ENCODE data around the gene NQO2.
"Not testable (repeated sequence)": the region's sequence is repeated elsewhere in the genome, so short reads cannot be mapped to it uniquely, and the experiment has no call there.

NQO2 gene

DNA sequence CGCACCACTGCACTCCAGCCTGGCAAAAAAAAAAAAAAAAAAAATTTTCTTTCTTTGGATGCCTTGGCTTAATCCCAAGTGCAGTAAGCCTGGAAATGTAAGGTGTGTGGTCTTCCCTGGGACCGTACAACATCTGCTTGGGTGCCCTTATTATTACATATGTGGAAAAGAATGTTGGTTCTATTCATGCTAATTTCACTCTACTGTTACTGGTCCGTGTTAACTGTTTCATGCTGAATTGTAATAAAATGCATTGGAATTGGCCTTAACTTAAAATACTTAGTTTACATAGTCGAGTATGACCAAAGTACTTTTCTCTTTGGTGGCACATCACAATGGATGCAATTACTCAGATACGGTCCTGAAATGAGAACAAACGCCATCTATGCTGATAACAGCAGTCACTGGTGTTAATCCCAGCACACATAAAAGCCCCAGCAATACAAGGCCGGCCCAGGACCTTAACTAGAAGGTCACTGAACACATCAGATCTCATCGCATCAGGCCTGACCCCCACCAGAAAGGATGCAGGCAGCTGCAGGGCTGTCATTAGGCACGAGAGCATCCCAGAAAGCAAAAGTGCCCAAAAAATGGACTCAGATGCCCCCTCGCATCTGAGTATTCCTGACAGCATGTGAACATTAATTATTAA, 29.5 kb upstream of the NQO2 start:
- DNase-seq, result no peak

DNA sequence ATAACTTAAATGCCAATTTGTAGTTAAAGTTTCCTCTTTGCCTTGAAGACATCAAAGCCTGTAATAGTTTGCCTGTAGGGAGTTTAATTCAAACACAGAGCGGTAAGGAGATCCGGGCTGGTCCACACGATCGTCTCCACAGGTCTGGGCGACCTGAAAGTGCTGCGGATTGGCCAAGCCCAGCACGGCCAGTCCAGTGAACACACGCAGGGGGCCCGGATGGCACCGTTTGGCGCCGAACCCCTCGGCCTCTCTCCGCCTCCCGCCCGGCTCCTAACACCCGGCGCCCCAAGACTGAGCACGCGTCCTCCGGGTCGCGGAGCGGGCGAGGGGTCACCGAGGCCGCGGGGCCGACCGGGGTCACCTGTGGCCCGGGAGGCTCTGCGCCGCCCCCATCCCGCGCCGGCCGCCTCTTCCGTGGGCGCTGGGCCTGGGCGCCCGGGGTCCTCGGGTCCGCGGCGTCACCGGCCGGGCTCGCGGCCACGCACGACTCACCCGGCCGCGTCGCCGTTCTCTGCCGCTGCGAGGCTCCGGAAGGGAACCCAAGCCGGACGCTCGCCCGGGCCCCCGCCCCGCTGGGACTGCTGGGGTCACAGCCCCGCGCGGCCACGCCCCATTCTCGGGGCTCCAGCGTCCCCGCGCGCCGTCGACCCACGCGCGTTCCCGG, 28.8 kb upstream of the NQO2 start:
- peak in 3 of 4 experiments; percentile 11 to 38 (median 33) for DNase-seq

DNA sequence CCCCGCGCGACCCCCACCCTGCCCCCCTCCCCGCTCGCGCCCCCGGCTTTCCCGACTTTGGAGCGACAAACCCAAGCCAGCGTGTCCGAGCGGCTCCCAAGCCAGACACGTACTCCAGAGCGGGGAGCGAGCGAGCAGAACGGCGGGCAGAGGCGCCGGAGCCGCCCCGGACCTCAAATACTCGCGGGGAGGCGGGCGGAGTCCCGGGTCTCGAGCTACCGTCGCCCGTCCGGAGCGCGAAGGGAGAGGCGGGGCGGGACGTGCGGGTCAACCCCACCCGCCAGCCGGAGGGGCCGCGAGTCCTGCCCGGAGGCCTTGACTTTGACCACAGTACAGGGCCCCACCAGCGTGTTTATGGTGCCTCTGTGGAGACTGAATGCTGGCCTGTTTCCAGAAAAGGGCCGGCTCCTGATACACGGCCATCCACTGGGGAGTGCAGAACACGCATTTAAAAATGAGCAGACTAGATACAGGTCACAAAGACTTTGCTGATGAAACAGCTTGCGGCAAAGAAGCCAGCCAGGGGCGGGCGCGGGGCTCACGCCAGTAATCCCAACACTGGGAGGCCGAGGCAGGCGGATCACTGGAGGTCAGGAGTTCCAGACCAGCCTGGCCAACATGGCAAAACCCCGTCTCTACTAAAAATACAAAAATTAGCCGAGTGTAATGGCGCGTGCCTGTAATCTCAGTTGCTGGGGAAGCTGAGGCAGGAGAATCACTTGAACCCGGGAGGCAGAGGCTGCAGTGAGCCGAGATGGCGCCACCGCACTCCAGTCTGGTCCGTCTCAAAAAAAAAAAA, 28.1 kb upstream of the NQO2 start, which contains the start of gene SERPINB6:
Gene SERPINB6, minus strand, starts transcription at position 148 of the 799 bp plus-strand sequence. CDS start 12,235 bp downstream, outside the sequence.
- peak in 2 of 4 experiments; percentile 19 to 36 for DNase-seq

DNA sequence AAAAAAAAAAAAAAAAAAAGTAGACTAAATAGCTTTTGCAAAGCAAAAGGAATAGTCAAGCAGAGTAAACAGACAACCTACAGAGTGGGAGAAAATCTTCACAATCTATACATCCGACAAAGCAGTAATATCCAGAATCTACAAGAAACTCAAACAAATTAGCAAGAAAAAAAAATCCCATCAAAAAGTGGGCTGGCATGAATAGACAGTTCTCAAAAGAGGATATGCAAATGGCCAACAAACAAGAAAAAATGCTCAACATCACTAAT, 27.5 kb upstream of the NQO2 start:
- DNase-seq, result not testable (repeated sequence)

DNA sequence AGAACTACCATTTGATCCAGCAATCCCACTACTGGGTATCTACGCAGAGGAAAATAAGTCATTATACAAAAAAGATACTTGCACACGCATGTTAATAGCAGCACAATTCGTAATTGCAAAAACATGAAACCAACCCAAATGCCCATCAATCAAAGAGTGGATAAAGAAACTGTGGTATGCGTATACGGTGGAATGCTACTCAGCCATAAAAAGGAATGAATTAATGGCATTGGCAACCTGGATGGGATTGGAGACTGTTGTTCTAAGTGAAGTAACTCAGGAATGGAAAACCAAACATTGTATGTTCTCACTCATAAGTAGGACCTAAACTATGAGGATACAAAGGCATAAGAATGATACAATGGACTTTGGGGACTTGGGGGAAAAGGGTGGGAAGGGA, 27.0 kb upstream of the NQO2 start:
- DNase-seq, result not testable (repeated sequence)

- DNase-seq, result not testable (repeated sequence)
Measured at GRCh38 chr6:2973180-2973579, 26.5 kb upstream of the NQO2 start.

GRCh38 chr6:2973676-2974075, 26.0 kb upstream of the NQO2 start:
- no peak for DNase-seq

DNA sequence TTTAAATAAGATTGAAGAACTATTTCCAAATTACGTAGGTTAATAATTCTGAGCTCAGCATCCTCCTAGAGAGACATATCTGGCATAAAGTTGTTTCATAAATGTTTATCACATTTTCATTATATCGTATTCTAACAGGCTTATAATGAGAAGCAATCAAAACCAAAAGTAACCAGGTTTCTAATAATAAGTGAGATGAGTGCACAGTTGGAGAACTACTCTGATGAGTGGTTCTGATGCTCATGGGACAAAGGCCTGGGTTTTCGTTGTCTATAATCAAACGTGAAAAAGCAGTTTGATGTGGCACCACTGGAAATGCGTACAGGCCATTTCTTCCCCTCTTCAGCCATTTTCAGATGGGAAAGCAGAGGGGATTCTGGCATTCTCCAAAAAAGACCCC, 23.6 kb upstream of the NQO2 start:
- DNase-seq, result no peak

- DNase-seq, result no peak
Measured at GRCh38 chr6:2976571-2977085, 23.1 kb upstream of the NQO2 start.

DNA sequence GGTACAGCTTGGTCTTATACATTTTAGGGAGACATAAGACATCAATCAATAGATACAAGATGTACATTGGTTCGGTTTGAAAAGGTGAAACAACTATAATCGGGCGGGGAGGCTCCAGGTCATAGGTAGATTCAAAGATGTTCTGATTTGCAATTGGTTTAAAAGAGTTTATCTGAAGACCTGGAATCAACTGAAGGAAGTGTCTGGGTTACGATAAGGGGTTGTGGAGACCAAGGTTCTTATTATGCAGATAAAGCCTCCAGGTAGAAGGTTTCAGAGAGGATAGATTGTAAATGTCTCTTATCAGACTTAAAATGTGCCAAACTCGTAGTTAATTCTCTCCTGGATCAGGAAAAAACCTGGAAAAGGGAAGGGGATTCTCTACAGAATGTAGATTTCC, 22.4 kb upstream of the NQO2 start:
- DNase-seq, result no peak

DNA sequence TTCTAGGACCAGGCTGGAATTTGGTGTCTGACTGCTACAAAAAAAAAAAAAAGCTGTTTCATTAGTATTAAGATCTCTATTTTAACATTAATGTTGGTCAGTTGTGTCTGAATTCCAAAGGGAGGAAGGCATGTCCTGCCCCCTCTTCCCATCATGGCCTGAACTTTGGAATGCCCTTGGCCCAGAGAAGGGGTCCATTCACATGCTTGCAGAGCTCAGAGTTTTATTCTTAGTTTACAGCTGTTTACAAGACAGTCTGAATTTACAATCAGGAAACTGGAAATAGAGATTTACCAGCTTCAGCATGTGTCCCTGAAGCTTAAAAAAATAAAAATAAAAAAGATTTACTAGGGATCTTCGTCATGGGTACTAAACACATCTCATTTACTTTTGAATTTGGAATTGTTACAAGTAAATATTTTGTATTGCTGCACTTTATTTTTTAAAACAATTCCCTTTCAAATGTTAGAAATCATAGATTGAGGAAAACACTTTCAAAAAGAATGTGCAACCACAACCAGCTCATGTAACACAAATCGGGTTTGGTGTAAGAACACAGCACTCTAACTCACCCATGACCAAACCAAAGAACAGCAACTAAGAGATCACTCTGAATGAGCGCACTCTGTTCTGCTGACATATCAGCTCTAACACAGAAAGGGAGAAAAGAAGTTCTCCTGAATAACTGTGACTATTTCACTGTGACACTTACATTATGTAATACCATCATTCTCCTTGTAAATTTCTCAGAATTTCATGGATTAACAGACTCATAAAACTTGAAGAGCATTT, 21.7 kb upstream of the NQO2 start:
- no peak for DNase-seq

DNA sequence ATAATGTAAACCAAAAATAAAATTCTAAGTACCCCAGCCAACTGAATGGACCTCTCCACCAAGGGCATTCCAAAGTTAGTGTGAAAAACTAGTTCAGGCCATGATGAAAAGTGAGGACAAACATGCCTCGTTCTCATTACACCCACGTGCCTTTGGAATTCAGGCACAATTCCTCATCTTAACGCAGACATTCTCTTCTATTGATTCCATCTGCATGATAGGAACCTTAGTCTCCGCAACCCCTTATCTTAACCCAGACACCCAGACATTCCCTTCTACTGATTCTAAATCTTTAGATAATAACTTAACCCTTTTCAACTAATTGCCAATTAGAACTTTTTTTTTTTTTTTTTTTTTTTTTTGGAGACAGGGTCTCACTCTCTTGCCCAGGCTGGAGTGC, 20.8 kb upstream of the NQO2 start:
- no peak for DNase-seq

DNA sequence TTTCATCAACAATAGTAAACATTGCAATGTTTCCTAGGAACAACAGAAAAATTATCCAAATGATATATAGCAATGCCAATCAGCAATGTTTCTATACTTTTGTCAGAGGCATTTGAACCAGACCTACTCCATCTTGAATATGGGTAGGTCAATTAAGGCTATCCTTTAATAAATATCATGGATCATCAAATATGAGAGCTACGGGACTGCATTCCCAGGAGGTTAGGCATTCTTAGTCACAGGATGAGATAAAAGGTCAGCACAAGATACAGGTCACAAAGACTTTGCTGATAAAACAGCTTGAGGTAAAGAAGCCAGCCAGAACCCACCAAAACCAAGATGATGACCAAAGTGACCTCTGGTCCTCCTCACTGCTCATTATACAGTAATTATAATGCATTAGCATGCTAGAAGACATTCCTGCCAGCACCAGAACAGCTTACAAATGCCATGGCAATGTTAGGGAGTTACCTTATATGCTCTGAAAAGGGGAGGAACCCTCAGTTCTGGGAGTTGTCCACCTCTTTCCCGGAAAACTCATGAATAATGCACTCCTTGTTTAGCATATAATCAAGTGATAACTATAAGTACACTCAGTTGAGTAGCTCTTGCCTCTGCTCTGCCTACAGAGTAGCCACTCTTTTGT, 19.8 kb upstream of the NQO2 start:
- no peak for DNase-seq

- no peak for DNase-seq
Measured at GRCh38 chr6:2980465-2980855, 19.2 kb upstream of the NQO2 start.

DNA sequence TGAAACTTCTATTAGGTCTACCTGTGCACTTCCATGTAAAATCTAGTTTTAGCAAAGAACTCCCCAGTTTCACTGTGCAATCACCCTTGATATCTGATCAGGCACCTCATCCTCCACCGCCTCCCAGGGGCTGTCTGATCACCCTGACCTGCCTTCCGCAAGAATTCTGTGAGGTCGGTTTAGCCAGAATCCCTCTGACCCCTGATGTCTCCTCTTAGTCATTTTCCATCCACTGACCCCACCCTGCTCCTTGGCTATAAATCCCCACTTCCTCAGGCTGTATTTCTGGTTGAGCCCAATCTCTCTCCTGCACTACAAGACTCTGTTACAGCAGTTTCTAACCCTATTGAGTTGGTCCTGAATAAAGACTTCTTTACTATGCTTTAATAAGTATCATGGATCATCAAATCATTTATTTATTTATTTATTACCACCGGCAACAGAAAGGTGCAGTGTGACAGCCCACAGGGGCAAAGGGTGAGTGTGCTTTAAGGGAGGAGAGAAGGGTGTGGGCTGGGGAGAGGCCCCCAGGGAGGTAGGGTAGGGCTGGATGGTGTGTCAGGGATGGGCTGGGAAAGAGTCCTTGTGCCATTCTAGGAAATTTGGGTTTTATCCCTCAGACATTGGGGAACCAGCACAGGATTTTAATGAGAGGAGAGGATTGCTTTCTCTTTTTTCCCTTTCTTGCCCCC, 17.1 kb upstream of the NQO2 start:
- no peak for DNase-seq

GRCh38 chr6:2984738-2985406, 14.8 kb upstream of the NQO2 start:
- no peak for DNase-seq

- no peak for DNase-seq
Measured at GRCh38 chr6:2986722-2987221, 12.9 kb upstream of the NQO2 start.

GRCh38 chr6:2988094-2988425, 11.6 kb upstream of the NQO2 start:
- DNase-seq, result no peak

- peak; percentile 43 to 69 (median 60) for DNase-seq
Measured at GRCh38 chr6:2988426-2989331, 11.0 kb upstream of the NQO2 start.

All from activated CD4-positive, CD25-positive, alpha-beta regulatory T cell (primary cell).